H1 (cell line): ENCODE data around the gene MAF. TPM values are rescaled to one million over a fixed set of nuclear protein-coding genes. Genes with fewer than 3 reads are reported as not detected.

Experiments
- CTCF ChIA-PET: fragments of 300-600 bp; sonication (Branson Sonifier 250); formaldehyde crosslinking; loops from one replicate; lab custom pipeline; 2021; ENCODE audit not compliant: partially characterized antibody; lab: Charles Lee
- POLR2A ChIA-PET: fragments of 300-600 bp; sonication (Branson Sonifier 250); formaldehyde crosslinking; loops from one replicate; lab custom pipeline; 2021; ENCODE audit warnings: inconsistent platforms; ENCODE audit not compliant: partially characterized antibody; lab: Charles Lee
- DNase-seq, 2 experiments: peaks; one replicate each; pipeline versions ENCODE4 v3.0.0 to v3.0.0-alpha.2; 2010 to 2022; ENCODE audit warnings: low spot score in 2 of 2, low read depth in 1 of 2, mixed read lengths in 1 of 2
- FAIRE-seq: peaks from 2 replicates; lab custom pipeline; 2011; peaks lifted over from hg19 to GRCh38; lab: Jason Lieb, UNC
- H2AFZ ChIP-seq: 2 replicates; pipeline ENCODE4 v1.8.1; 2012; ENCODE audit warnings: low read length, inconsistent platforms
- H2AK5ac ChIP-seq: 2 replicates; pipeline ENCODE4 v1.6.1; 2013; ENCODE audit warnings: low read depth, low read length
- H2BK120ac ChIP-seq: replicated peaks from 2 replicates; pipeline ENCODE3; 2013; ENCODE audit warnings: low read depth, low read length, inconsistent platforms
- H2BK12ac ChIP-seq: 2 replicates; pipeline ENCODE4 v1.6.1; 2013; ENCODE audit warnings: low read depth, low read length
- H2BK15ac ChIP-seq: 2 replicates; pipeline ENCODE4 v1.6.1; 2013; ENCODE audit warnings: low read length
- H2BK20ac ChIP-seq: 2 replicates; pipeline ENCODE4 v1.6.1; 2013; ENCODE audit warnings: low read length
- H2BK5ac ChIP-seq: 2 replicates; pipeline ENCODE4 v1.6.1; 2013; ENCODE audit warnings: low read depth, low read length
- H3K14ac ChIP-seq: 2 replicates; pipeline ENCODE4 v1.6.1; 2013; ENCODE audit warnings: inconsistent platforms; ENCODE audit not compliant: insufficient read length
- H3K18ac ChIP-seq: 2 replicates; pipeline ENCODE4 v1.6.1; 2013; ENCODE audit warnings: low read length; ENCODE audit errors: extremely low read depth
- H3K23ac ChIP-seq: 2 replicates; pipeline ENCODE4 v1.6.1; 2013; ENCODE audit warnings: inconsistent platforms; ENCODE audit not compliant: insufficient read length
- H3K23me2 ChIP-seq: 2 replicates; pipeline ENCODE4 v1.6.1; 2013; ENCODE audit warnings: low read depth, low read length
- H3K27ac ChIP-seq: 2 replicates; pipeline ENCODE4 v1.6.1; 2011; ENCODE audit warnings: low read depth, low read length, inconsistent platforms
- H3K27me3 ChIP-seq, 4 experiments: replicated peaks in 1 of 4; 1 replicate in 1 of 4; 2 replicates in 3 of 4; pipeline versions ENCODE4 v1.6.1 to v1.8.1; 2011 to 2013; ENCODE audit warnings: low read length in 3 of 4, mild to moderate bottlenecking in 3 of 4, inconsistent platforms in 2 of 4, mixed read lengths in 2 of 4, moderate library complexity in 1 of 4; ENCODE audit not compliant: control insufficient read depth in 3 of 4, insufficient read depth in 3 of 4; ENCODE audit errors: extremely low read depth in 1 of 4
- H3K36me3 ChIP-seq, 4 experiments: 2 replicates each; pipeline versions ENCODE4 v1.6.1 to v1.8.1; 2011 to 2013; ENCODE audit warnings: mild to moderate bottlenecking in 4 of 4, low read length in 3 of 4, moderate library complexity in 2 of 4, control low read depth in 1 of 4, inconsistent platforms in 1 of 4; ENCODE audit not compliant: insufficient read depth in 4 of 4, control insufficient read depth in 2 of 4
- H3K4ac ChIP-seq: replicated peaks from 2 replicates; pipeline ENCODE3; 2013; ENCODE audit warnings: low read length, low read depth, mixed read lengths, inconsistent platforms; ENCODE audit not compliant: insufficient read length
- H3K4me1 ChIP-seq, 4 experiments: replicated peaks in 1 of 4; 1 replicate in 1 of 4; 2 replicates in 3 of 4; pipeline versions ENCODE4 v1.6.1 to v1.8.1; 2011 to 2013; ENCODE audit warnings: low read length in 3 of 4, inconsistent platforms in 2 of 4, mixed read lengths in 1 of 4; ENCODE audit not compliant: insufficient read depth in 4 of 4, control insufficient read depth in 3 of 4
- H3K4me2 ChIP-seq, 2 experiments: 2 replicates each; pipeline versions ENCODE4 v1.6.1 to v1.8.1; 2011 to 2013; ENCODE audit warnings: low read depth in 2 of 2, low read length in 2 of 2, control low read depth in 1 of 2, inconsistent platforms in 1 of 2, mild to moderate bottlenecking in 1 of 2; ENCODE audit not compliant: insufficient read depth in 1 of 2
- H3K4me3 ChIP-seq, 4 experiments: fragments of 200-600, 300-600 bp in 1 of 4; sonication (generic), shearing (Covaris generic), sonication (Bioruptor Twin) in 1 of 4; 2 replicates each; pipeline versions ENCODE4 v1.5.1 to v1.8.1; 2011 to 2016; ENCODE audit warnings: low read length in 4 of 4, low read depth in 3 of 4, control low read depth in 2 of 4, inconsistent platforms in 2 of 4, mild to moderate bottlenecking in 2 of 4, mixed read lengths in 1 of 4, moderate library complexity in 1 of 4; ENCODE audit not compliant: insufficient read depth in 2 of 4; ENCODE audit errors: extremely low read depth in 1 of 4
- H3K56ac ChIP-seq: replicated peaks from 2 replicates; pipeline ENCODE3; 2013; ENCODE audit warnings: low read depth, mild to moderate bottlenecking, mixed read lengths, low read length, inconsistent platforms; ENCODE audit not compliant: insufficient read length
- H3K79me1 ChIP-seq: 2 replicates; pipeline ENCODE4 v1.6.1; 2013; ENCODE audit warnings: low read depth, low read length, control low read depth
- H3K79me2 ChIP-seq, 2 experiments: 2 replicates each; pipeline versions ENCODE4 v1.6.1 to v1.8.1; 2012 to 2013; ENCODE audit warnings: low read length in 2 of 2, mild to moderate bottlenecking in 2 of 2, inconsistent platforms in 1 of 2; ENCODE audit not compliant: insufficient read depth in 2 of 2, control insufficient read depth in 1 of 2
- H3K9ac ChIP-seq, 4 experiments: replicated peaks in 1 of 4; 1 replicate in 1 of 4; 2 replicates in 3 of 4; pipeline versions ENCODE4 v1.6.1 to v1.8.1; 2011 to 2013; ENCODE audit warnings: low read depth in 3 of 4, low read length in 3 of 4, control low read depth in 2 of 4, mild to moderate bottlenecking in 2 of 4, moderate library complexity in 2 of 4, inconsistent platforms in 1 of 4; ENCODE audit errors: extremely low read depth in 1 of 4
- H3K9me3 ChIP-seq, 2 experiments: 2 replicates each; pipeline versions ENCODE4 v1.6.1 to v1.8.1; 2012 to 2013; ENCODE audit warnings: mild to moderate bottlenecking in 2 of 2, moderate library complexity in 2 of 2, control low read depth in 1 of 2, inconsistent platforms in 1 of 2, low read depth in 1 of 2, low read length in 1 of 2, mixed read lengths in 1 of 2; ENCODE audit not compliant: insufficient read depth in 2 of 2
- H4K20me1 ChIP-seq, 2 experiments: replicated peaks in 1 of 2; 2 replicates each; pipeline versions ENCODE3 to v1.8.1; 2011 to 2013; ENCODE audit warnings: inconsistent platforms in 2 of 2, low read length in 2 of 2, mild to moderate bottlenecking in 1 of 2; ENCODE audit not compliant: insufficient read depth in 2 of 2, control insufficient read depth in 1 of 2
- H4K5ac ChIP-seq: 2 replicates; pipeline ENCODE4 v1.6.1; 2013; ENCODE audit warnings: low read length, low read depth, mixed read lengths, inconsistent platforms; ENCODE audit not compliant: insufficient read length
- H4K8ac ChIP-seq: 2 replicates; pipeline ENCODE4 v1.8.0; 2013; ENCODE audit warnings: mild to moderate bottlenecking, moderate library complexity, low read length, inconsistent platforms; ENCODE audit not compliant: insufficient read depth; ENCODE audit errors: extremely low read depth
- H4K91ac ChIP-seq: replicated peaks from 2 replicates; pipeline ENCODE3; 2013; ENCODE audit warnings: low read length, mixed read lengths, inconsistent platforms; ENCODE audit not compliant: insufficient read length
- CHD1 ChIP-seq: IDR thresholded peaks from 2 replicates; pipeline ENCODE4 v1.6.1; 2012; ENCODE audit warnings: low read depth, low read length, improper control_type of control experiment
- CREB1 ChIP-seq: IDR thresholded peaks from 2 replicates; pipeline ENCODE4 v1.6.1; 2012; ENCODE audit warnings: inconsistent platforms
- GABPA ChIP-seq: IDR thresholded peaks from 2 replicates; pipeline ENCODE4 v1.6.1; 2011; ENCODE audit warnings: mild to moderate bottlenecking, low read length, moderate library complexity, borderline replicate concordance; ENCODE audit not compliant: insufficient read depth
- HDAC2 ChIP-seq, 2 experiments: fragments of 300-600 bp in 1 of 2; sonication (generic) in 1 of 2; IDR thresholded peaks; 2 replicates each; pipeline ENCODE4 v1.6.1; 2011 to 2012; ENCODE audit warnings: low read depth in 2 of 2, low read length in 2 of 2, mild to moderate bottlenecking in 2 of 2, moderate library complexity in 2 of 2, borderline replicate concordance in 1 of 2, inconsistent platforms in 1 of 2
- JUND ChIP-seq: IDR thresholded peaks from 2 replicates; pipeline ENCODE4 v1.6.1; 2011; ENCODE audit warnings: mild to moderate bottlenecking, improper control_type of control experiment, low read length
- POU5F1 ChIP-seq: IDR thresholded peaks from 2 replicates; pipeline ENCODE4 v1.6.1; 2011; ENCODE audit warnings: low read depth, mild to moderate bottlenecking, low read length, moderate library complexity
- SAP30 ChIP-seq: fragments of 300-600 bp; sonication (generic); IDR thresholded peaks from 2 replicates; pipeline ENCODE4 v1.7.1; 2012; ENCODE audit warnings: low read length, moderate library complexity, mild to moderate bottlenecking, inconsistent platforms; ENCODE audit not compliant: insufficient read depth, insufficient replicate concordance
- SIRT6 ChIP-seq: IDR thresholded peaks from one replicate; pipeline ENCODE4 v1.7.1; 2012; ENCODE audit warnings: low read length, inconsistent platforms
- SP2 ChIP-seq: IDR thresholded peaks from 2 replicates; pipeline ENCODE4 v1.6.1; 2012; ENCODE audit warnings: mild to moderate bottlenecking, low read length, inconsistent platforms
- TBP ChIP-seq: IDR thresholded peaks from 2 replicates; pipeline ENCODE4 v1.6.1; 2011; ENCODE audit warnings: low read depth, low read length, improper control_type of control experiment
- TEAD4 ChIP-seq: IDR thresholded peaks from 2 replicates; pipeline ENCODE4 v1.6.1; 2012; ENCODE audit warnings: low read depth, low read length, inconsistent platforms, mixed read lengths
- USF2 ChIP-seq: IDR thresholded peaks from 2 replicates; pipeline ENCODE4 v1.6.1; 2011; ENCODE audit warnings: low read length, improper control_type of control experiment
- YY1 ChIP-seq: IDR thresholded peaks from 2 replicates; pipeline ENCODE4 v1.6.1; 2011; ENCODE audit warnings: low read depth, mild to moderate bottlenecking, low read length
- ZNF274 ChIP-seq: IDR thresholded peaks from 2 replicates; pipeline ENCODE4 v1.7.0; 2012; ENCODE audit warnings: low read length, borderline replicate concordance; ENCODE audit errors: extremely low read depth
- WGBS, 2 experiments: shearing (Covaris generic) in 1 of 2; methylation state at CpG; one replicate each; pipeline versions ENCODE4 v1.1.6 to v1.1.7; 2013 to 2015; ENCODE audit warnings: low lambda C conversion rate in 2 of 2, mixed read lengths in 2 of 2, inconsistent platforms in 1 of 2, low coverage in 1 of 2, missing lambda C conversion rate in 1 of 2; ENCODE audit not compliant: insufficient replicate concordance in 2 of 2, insufficient coverage in 1 of 2, insufficient read length in 1 of 2; ENCODE audit errors: extremely low coverage in 1 of 2, missing lambda C conversion rate in 1 of 2; 5-methylcytosine and 5-hydroxymethylcytosine counted together
- polyA plus RNA-seq, 7 experiments: library from polyadenylated mRNA; depleted of rRNA in 3 of 7; stranded (reverse) in 5 of 7; unstranded in 2 of 7; fragments of >200 nt in 5 of 7; fragments of 200-250 nt in 2 of 7; gene quantifications; 1 replicate in 5 of 7; 2 replicates in 1 of 7; 4 replicates in 1 of 7; pipeline versions ENCODE4 v1.2.1 to v1.2.3, GENCODE V29; 2011 to 2013; ENCODE audit warnings: missing spikeins in 2 of 7, mixed read lengths in 2 of 7
- total RNA-seq: library from RNA; stranded (reverse); fragmentation: NEBNext Ultra II Directional; extraction: Animal tissue kit (Norgen Biotek cat#: 25700); gene quantifications from 2 replicates; pipeline ENCODE4 v1.2.1, GENCODE V29; 2021

Gene MAF
- total and polyA plus RNA-seq, 2 of the 8 experiments (the other 6 are each of a cell fraction or from before 2014, with no cell fraction given), result 1.3 to 2.7 TPM

GRCh38 chr16:79603055-79603454 lies 2.5 kb upstream of the MAF start:
- Histone ChIP-seq H3K9me3 (no peaks in the 10 kb centered on the region), H3K56ac (no peak overlapping the region), H3K23ac (no peak overlapping the region), H2BK20ac (no peak overlapping the region), H3K9ac (no peak overlapping the region), H3K27me3 (peaks cover 0 to 8% (median 6%) of the 10 kb centered on the region in 4 experiments; a peak in 3 of 7 replicates), H3K18ac (no peak overlapping the region), H3K79me2 (no peaks in the 10 kb centered on the region), H2AFZ (no peak overlapping the region), H4K20me1 (no peaks in the 10 kb centered on the region), H4K91ac (no peak overlapping the region), H3K4ac (no peak overlapping the region), H2BK15ac (no peak overlapping the region), H4K5ac (no peak overlapping the region), H3K27ac (no peak overlapping the region), H3K4me2 (no peak overlapping the region; a peak in 1 of 4 replicates), H3K4me1 (peaks cover 0 to 7% (median 0%) of the 10 kb centered on the region in 4 experiments; a peak in 1 of 7 replicates), H3K14ac (no peak overlapping the region), H2BK5ac (no peak overlapping the region), H2AK5ac (no peak overlapping the region), H3K36me3 (no peaks in the 10 kb centered on the region), H2BK12ac (no peak overlapping the region), H3K79me1 (no peaks in the 10 kb centered on the region), H2BK120ac (no peak overlapping the region), H4K8ac (no peak overlapping the region), H3K4me3 (no peak overlapping the region), H3K23me2 (peaks cover 28% of the 10 kb centered on the region)
- DNase-seq (no peak), FAIRE-seq (no peak)
- WGBS, 2 experiments, result 92% methylated on average over 2 of the region's 2 CpGs; no CpG with 5 or more reads in 1 of the 2 experiments
- ChIA-PET CTCF (interaction anchor here (1.5 kb wide), 1 partner anchor 864 kb away, joined by 4 read pairs; no protein-coding TSS in a partner anchor), POLR2A (no interaction called here)
- TF ChIP-seq POU5F1 (no peak), SAP30 (no peak), TEAD4 (no peak), SP2 (no peak), ZNF274 (no peak), USF2 (no peak), YY1 (no peak), JUND (no peak), GABPA (no peak), CREB1 (no peak), SIRT6 (no peak), TBP (no peak), HDAC2 (IDR thresholded peaks at IDR 0.05; ENCODE audit: borderline replicate concordance in 1 of 2, low read depth in 2 of 2, low read length in 2 of 2) (no peak), CHD1 (no peak)
